GM18909 (cell line): Measurements from ENCODE around the gene CACNG1.

Experiments used
- ATAC-seq: cut with Tn5 transposase; IDR thresholded peaks from one replicate; pipeline ENCODE4 v1.9.1; 2021; ENCODE audit warnings: mild to moderate bottlenecking; ENCODE audit not compliant: unreplicated experiment, poor library complexity

CACNG1 gene

GRCh38 chr17:67044016-67044772, at the start of gene CACNG1:
Gene CACNG1, plus strand, starts transcription at chr17:67044554. Its CDS starts 107 bp downstream, at chr17:67044661.
- ATAC-seq: no peak

GRCh38 chr17:66994930-66995535, 49.3 kb upstream of the CACNG1 start:
- ATAC-seq: no peak

GRCh38 chr17:66995944-66996343, 48.4 kb upstream of the CACNG1 start:
- no peak for ATAC-seq

- ATAC-seq: no peak
Measured at GRCh38 chr17:66996926-66997325, 47.4 kb upstream of the CACNG1 start.

GRCh38 chr17:67003231-67003630, 41.1 kb upstream of the CACNG1 start:
- ATAC-seq: no peak

GRCh38 chr17:67004181-67004580, 40.2 kb upstream of the CACNG1 start:
- ATAC-seq: no peak

GRCh38 chr17:67007266-67007665, 37.1 kb upstream of the CACNG1 start:
- ATAC-seq: no peak

- ATAC-seq: no peak
Measured at GRCh38 chr17:67008101-67008500, 36.3 kb upstream of the CACNG1 start.

- no peak for ATAC-seq
Measured at GRCh38 chr17:67011527-67012175, 32.7 kb upstream of the CACNG1 start.

- ATAC-seq: no peak
Measured at GRCh38 chr17:67013891-67014290, 30.5 kb upstream of the CACNG1 start.

GRCh38 chr17:67015001-67015400, 29.4 kb upstream of the CACNG1 start:
- no peak for ATAC-seq

GRCh38 chr17:67016039-67016762, 28.2 kb upstream of the CACNG1 start:
- ATAC-seq: no peak

- no peak for ATAC-seq
Measured at GRCh38 chr17:67017910-67018309, 26.4 kb upstream of the CACNG1 start.

- no peak for ATAC-seq
Measured at GRCh38 chr17:67018471-67019434, 25.6 kb upstream of the CACNG1 start.

- no peak for ATAC-seq
Measured at GRCh38 chr17:67019809-67020208, 24.5 kb upstream of the CACNG1 start.

- no peak for ATAC-seq
Measured at GRCh38 chr17:67020293-67020766, 24.0 kb upstream of the CACNG1 start.

- no peak for ATAC-seq
Measured at GRCh38 chr17:67021196-67021595, 23.2 kb upstream of the CACNG1 start.

GRCh38 chr17:67021743-67022450, 22.5 kb upstream of the CACNG1 start:
- no peak for ATAC-seq

- no peak for ATAC-seq
Measured at GRCh38 chr17:67022451-67022810, 21.9 kb upstream of the CACNG1 start.
